NCI-H226 (cell line): ENCODE data around the gene VPS37D.
"Not testable (repeated sequence)": the region's sequence is repeated elsewhere in the genome, so short reads cannot be mapped to it uniquely, and the experiment has no call there.

Source experiments
- DNase-seq: peaks from one replicate; pipeline ENCODE4 v3.0.0-alpha.2; 2015

Gene VPS37D

GRCh38 chr7:73707045-73707631 lies 39.5 kb downstream of the VPS37D start:
- no peak for DNase-seq

- DNase-seq: no peak
These were observed 41.4 kb downstream of the VPS37D start for GRCh38 chr7:73708961-73709549.

GRCh38 chr7:73712773-73713172 lies 45.1 kb downstream of the VPS37D start:
- DNase-seq: no peak

- not testable (repeated sequence) for DNase-seq
These were observed 45.7 kb downstream of the VPS37D start for GRCh38 chr7:73713319-73713718.

GRCh38 chr7:73715648-73716317 lies 48.2 kb downstream of the VPS37D start:
- DNase-seq: peak; percentile 83

GRCh38 chr7:73716318-73716890 lies 48.8 kb downstream of the VPS37D start:
- no peak for DNase-seq

GRCh38 chr7:73717025-73717807 lies 49.6 kb downstream of the VPS37D start:
- DNase-seq: no peak

GRCh38 chr7:73717991-73718405 lies 50.4 kb downstream of the VPS37D start:
- peak; percentile 85 for DNase-seq

GRCh38 chr7:73718438-73718881 lies 50.8 kb downstream of the VPS37D start:
- DNase-seq: no peak

GRCh38 chr7:73718905-73719805 lies 51.5 kb downstream of the VPS37D start, which contains the start of gene STX1A:
TSS of gene STX1A (minus strand) at chr7:73719669. CDS start at chr7:73719631, 38 bp downstream.
- peak; percentile 46 for DNase-seq

GRCh38 chr7:73719806-73720169 lies 52.2 kb downstream of the VPS37D start:
- DNase-seq: no peak

- not testable (repeated sequence) for DNase-seq
These were observed 52.8 kb downstream of the VPS37D start for GRCh38 chr7:73720443-73720842.

GRCh38 chr7:73721377-73721817 lies 53.8 kb downstream of the VPS37D start:
- no peak for DNase-seq
